Testis (tissue), 3 donors: ENCODE results near the gene CNNM4. TPM values are rescaled to one million over a fixed set of nuclear protein-coding genes. Genes with fewer than 3 reads are reported as not detected.

Experiments used
- DNase-seq: peaks from one replicate; pipeline ENCODE4 v3.0.0-alpha.2; 2019
- H3K27ac ChIP-seq, 2 donors: fragments of 200-600 bp; sonication (generic); one replicate each; pipeline ENCODE4 v1.5.1; 2019
- H3K27me3 ChIP-seq: fragments of 200-600 bp; sonication (generic); one replicate; pipeline ENCODE4 v1.5.1; 2019
- H3K36me3 ChIP-seq: fragments of 200-600 bp; sonication (generic); one replicate; pipeline ENCODE4 v1.5.1; 2017; ENCODE audit warnings: low read depth; ENCODE audit errors: missing control alignments
- H3K4me1 ChIP-seq: fragments of 200-600 bp; sonication (generic); one replicate; pipeline ENCODE4 v1.5.1; 2019
- H3K4me3 ChIP-seq, 2 donors: fragments of 200-600 bp; sonication (generic); one replicate each; pipeline ENCODE4 v1.5.1; 2017 to 2019
- H3K9me3 ChIP-seq: fragments of 200-600 bp; sonication (generic); one replicate; pipeline ENCODE4 v1.5.1; 2017
- POLR2A ChIP-seq: fragments of 450-650 bp; IDR thresholded peaks from one replicate; pipeline ENCODE4 v1.6.1; 2017; ENCODE audit warnings: antibody characterized with exemption, mild to moderate bottlenecking, moderate library complexity
- WGBS, 2 donors: methylation state at CpG; one replicate each; pipeline ENCODE4 v1.1.5; 2018; 5-methylcytosine and 5-hydroxymethylcytosine counted together
- intact Hi-C: fragments of 100-400 bp; cut with DNase I; formaldehyde crosslinking; loops from one replicate; pipeline ENCODE4 v1.15.1; 2023; ENCODE audit warnings: low total_unique reads
- polyA plus RNA-seq: library from polyadenylated mRNA; stranded (reverse); fragments of 350-450 nt; fragmentation: Illumina TruSeq; extraction: RNeasy Lipid Tissue Mini Kit (QIAGEN cat#74804); gene quantifications from one replicate; pipeline ENCODE4 v1.2.3, GENCODE V29; 2014; ENCODE audit warnings: low read depth, low replicate concordance; ENCODE audit not compliant: insufficient read depth
- total RNA-seq, 2 donors: library from RNA; depleted of rRNA; stranded (reverse); fragments of >200 nt; gene quantifications; one replicate each; pipeline ENCODE4 v1.2.3, GENCODE V29; 2016
- TF ChIP-seq, protein P1 (sequence below), 3 experiments: fragments of 450-650 bp in 2 of 3; fragments of 200-600 bp in 1 of 3; sonication (generic) in 1 of 3; IDR thresholded peaks; one replicate each; pipeline ENCODE4 v1.5.1; 2016 to 2019; ENCODE audit warnings: antibody characterized with exemption in 3 of 3, mild to moderate bottlenecking in 2 of 3, moderate library complexity in 1 of 3

Gene CNNM4
- total and polyA plus RNA-seq, 3 donors from 2014 or later = 18.0 to 21.8 (median 18.4) TPM

DNA sequence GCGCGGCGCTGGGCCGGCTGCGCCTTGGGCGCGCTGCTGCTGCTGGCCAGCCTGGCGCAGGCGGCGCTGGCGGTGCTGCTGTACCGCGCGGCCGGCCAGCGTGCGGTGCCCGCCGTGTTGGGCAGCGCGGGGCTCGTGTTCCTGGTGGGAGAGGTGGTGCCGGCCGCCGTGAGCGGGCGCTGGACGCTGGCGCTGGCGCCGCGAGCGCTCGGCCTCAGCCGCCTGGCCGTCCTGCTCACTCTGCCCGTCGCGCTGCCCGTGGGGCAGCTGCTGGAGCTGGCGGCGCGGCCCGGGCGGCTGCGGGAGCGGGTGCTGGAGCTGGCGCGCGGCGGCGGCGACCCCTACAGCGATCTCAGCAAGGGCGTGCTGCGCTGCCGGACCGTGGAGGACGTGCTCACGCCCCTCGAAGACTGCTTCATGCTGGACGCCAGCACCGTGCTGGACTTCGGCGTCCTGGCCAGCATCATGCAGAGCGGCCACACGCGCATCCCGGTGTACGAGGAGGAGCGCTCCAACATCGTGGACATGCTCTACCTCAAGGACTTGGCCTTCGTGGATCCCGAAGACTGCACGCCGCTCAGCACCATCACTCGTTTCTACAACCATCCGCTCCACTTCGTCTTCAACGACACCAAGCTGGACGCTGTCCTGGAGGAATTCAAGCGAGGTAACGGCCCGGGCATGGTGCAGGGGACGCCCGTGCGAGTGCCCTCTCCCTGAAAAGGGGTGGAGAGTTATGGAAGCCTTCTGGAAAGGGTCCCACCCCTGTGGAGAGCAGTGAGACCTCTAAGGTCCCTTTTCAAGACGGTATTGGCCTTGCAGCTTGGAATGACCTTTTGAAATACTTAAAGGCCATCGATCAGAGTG, 56.4 kb downstream of the CNNM4 start:
- peak overlapping the region; percentile 45 to 80 for H3K4me3 ChIP-seq
- no peaks in the 10 kb centered on the region for H3K9me3 ChIP-seq
- DNase-seq = no peak
- H3K4me1 ChIP-seq = peaks cover 20% of the 10 kb centered on the region
- no peak for TF ChIP-seq POLR2A
- TF ChIP-seq, protein P1, sequence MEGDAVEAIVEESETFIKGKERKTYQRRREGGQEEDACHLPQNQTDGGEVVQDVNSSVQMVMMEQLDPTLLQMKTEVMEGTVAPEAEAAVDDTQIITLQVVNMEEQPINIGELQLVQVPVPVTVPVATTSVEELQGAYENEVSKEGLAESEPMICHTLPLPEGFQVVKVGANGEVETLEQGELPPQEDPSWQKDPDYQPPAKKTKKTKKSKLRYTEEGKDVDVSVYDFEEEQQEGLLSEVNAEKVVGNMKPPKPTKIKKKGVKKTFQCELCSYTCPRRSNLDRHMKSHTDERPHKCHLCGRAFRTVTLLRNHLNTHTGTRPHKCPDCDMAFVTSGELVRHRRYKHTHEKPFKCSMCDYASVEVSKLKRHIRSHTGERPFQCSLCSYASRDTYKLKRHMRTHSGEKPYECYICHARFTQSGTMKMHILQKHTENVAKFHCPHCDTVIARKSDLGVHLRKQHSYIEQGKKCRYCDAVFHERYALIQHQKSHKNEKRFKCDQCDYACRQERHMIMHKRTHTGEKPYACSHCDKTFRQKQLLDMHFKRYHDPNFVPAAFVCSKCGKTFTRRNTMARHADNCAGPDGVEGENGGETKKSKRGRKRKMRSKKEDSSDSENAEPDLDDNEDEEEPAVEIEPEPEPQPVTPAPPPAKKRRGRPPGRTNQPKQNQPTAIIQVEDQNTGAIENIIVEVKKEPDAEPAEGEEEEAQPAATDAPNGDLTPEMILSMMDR (IDR thresholded peaks at IDR 0.05) = no peak
- 6 to 14% methylated on average over 23 to 38 of the region's 89 CpGs for WGBS, 2 donors
- intact Hi-C loops = loop anchor here (5.0 kb wide), 1 partner anchor 135 kb away; no protein-coding TSS in a partner anchor
- H3K27ac ChIP-seq = peak overlapping the region in 1 of 2 donors; percentile 94
- no peaks in the 10 kb centered on the region for H3K27me3 ChIP-seq
- no peaks in the 10 kb centered on the region for H3K36me3 ChIP-seq

DNA sequence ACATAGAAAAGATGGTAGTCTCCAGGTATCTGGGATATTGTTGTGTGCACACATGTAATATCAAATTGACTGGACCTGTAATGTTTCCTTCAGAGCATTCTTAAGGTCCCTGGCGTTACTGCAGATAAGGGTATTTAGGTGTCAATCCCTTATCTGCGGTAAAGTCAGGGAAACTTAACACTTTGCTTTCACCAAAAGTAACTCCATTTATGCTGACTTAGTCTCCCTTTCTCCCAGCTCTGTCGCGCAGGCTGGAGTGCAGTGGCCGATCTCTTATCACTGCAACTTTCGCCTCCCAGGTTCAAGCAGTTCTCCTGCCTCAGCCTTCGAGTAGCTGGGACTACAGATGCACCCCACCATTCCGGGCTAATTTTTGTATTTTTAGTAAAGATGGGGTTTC, 57.2 kb downstream of the CNNM4 start:
- Histone ChIP-seq H3K27ac (no peak overlapping the region), H3K4me1 (peaks cover 20% of the 10 kb centered on the region), H3K9me3 (no peaks in the 10 kb centered on the region), H3K4me3 (no peak overlapping the region), H3K36me3 (no peaks in the 10 kb centered on the region), H3K27me3 (no peaks in the 10 kb centered on the region)
- intact Hi-C loops = loop anchor here (5.0 kb wide), 1 partner anchor 134 kb away; no protein-coding TSS in a partner anchor
- no peak for DNase-seq
- TF ChIP-seq, protein P1 (IDR thresholded peaks at IDR 0.05) = no peak
- no peak for TF ChIP-seq POLR2A
- WGBS, 2 donors = 47 to 60% methylated on average over 8 of the region's 8 CpGs

DNA sequence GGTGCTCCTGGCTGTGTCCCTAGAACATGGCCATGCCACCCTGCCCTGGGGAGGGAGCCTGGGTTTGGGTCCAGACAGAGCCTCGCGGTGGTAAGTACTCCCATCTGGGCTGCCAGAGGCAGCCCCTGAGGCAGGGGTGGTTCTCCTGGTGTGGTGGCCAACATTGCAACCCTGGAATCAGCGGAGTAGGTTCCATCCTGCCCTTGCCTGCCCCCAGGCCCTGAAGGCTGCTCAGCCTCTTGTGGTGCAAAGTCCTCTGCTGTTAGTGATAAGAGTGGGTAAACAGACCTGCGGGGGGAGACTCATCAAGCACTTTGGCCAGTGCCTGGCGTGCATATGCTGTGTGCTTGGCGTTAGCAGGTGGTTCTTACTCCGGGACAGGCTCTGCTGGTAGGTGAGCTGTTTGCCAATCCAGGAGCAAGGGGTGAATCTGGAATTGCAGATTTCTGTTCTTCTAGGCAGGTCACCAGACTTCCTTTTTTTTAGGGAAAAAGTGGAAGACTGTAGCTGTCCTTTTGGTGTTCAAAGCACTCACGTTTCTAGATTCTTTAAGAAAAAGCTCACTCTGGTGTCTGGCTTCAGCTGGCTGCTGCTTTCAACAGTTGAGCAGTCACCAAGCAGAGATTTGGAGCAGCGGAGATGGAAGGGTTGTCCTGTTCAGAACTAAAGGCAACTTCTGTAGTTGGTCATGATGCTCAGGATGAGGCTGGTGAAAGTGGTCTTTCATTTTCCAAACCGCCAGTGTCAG, 58.6 kb downstream of the CNNM4 start:
- Histone ChIP-seq H3K27me3 (no peaks in the 10 kb centered on the region), H3K27ac (no peak overlapping the region), H3K4me1 (peaks cover 20% of the 10 kb centered on the region), H3K4me3 (no peak overlapping the region), H3K9me3 (no peaks in the 10 kb centered on the region), H3K36me3 (no peaks in the 10 kb centered on the region)
- no peak for DNase-seq
- WGBS, 2 donors = 77 to 90% methylated on average over 4 to 10 of the region's 10 CpGs
- intact Hi-C loops = loop anchor here (5.0 kb wide), 1 partner anchor 133 kb away; no protein-coding TSS in a partner anchor
- TF ChIP-seq, protein P1 (IDR thresholded peaks at IDR 0.05) = no peak
- TF ChIP-seq POLR2A = no peak

DNA sequence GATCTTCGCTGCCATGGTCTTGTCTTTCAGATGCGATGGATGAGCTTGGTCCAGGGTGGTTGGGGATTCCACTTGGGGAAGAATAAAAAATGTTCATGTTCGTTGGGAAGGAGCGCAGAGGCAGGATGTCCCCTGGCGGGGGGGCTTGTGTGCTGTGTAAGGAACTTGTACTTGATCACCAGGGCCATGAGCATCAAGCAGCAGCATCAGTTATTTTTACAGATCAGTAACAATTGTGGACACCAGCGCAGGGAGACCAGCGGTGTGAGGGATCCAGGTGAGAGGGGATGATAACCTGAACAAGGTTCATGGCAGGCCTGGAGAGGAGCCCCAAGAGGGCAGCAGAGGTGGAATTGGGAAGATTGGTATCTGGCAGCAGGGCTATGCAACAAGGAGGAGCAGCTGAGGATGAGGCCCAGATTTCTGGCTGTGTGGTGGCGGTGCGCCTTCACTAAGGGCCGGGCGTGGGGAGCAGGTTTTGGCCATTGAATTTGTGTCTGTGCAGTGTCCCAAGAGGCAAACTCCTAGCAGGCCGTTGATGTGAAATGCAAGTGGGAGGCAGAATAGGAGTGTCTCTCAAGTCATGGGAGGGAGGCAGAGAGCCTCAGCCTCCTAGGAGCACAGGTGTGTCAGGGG, 59.3 kb downstream of the CNNM4 start:
- intact Hi-C loops = loop anchor here (5.0 kb wide), 1 partner anchor 132 kb away; no protein-coding TSS in a partner anchor

More for the DNA sequence above, 59.3 kb downstream of the CNNM4 start:
- no peak for DNase-seq
- no peak overlapping the region for H3K27ac ChIP-seq
- H3K27me3 ChIP-seq = no peaks in the 10 kb centered on the region
- H3K4me3 ChIP-seq = no peak overlapping the region
- TF ChIP-seq, protein P1 (IDR thresholded peaks at IDR 0.05) = no peak
- TF ChIP-seq POLR2A = no peak
- WGBS, 2 donors = 89 to 92% methylated on average over 12 of the region's 12 CpGs
- no peaks in the 10 kb centered on the region for H3K9me3 ChIP-seq
- peaks cover 20% of the 10 kb centered on the region for H3K4me1 ChIP-seq
- H3K36me3 ChIP-seq = no peaks in the 10 kb centered on the region
